ENCODE measurements around the gene SEC14L6.

Gene SEC14L6

GRCh38 chr22:30531651-30532608, 14.6 kb downstream of the SEC14L6 start:
- no peaks in the 10 kb centered on the region for H3K36me3 Mint-ChIP-seq (ENCODE audit: low read depth)
- H3K4me3 Mint-ChIP-seq = no peak overlapping the region
- no peaks in the 10 kb centered on the region for H3K27me3 Mint-ChIP-seq
- peaks cover 6% of the 10 kb centered on the region for H3K4me1 Mint-ChIP-seq
- DNase-seq (no peak), ATAC-seq (no peak)
- H3K9me3 Mint-ChIP-seq = no peaks in the 10 kb centered on the region
- no peak overlapping the region for H3K27ac Mint-ChIP-seq

GRCh38 chr22:30526656-30527055, 19.9 kb downstream of the SEC14L6 start:
- H3K27ac Mint-ChIP-seq = no peak overlapping the region
- H3K27me3 Mint-ChIP-seq = no peaks in the 10 kb centered on the region
- no peaks in the 10 kb centered on the region for H3K4me1 Mint-ChIP-seq
- DNase-seq (no peak), ATAC-seq (no peak)
- no peaks in the 10 kb centered on the region for H3K36me3 Mint-ChIP-seq (ENCODE audit: low read depth)
- H3K9me3 Mint-ChIP-seq = no peaks in the 10 kb centered on the region
- no peak overlapping the region for H3K4me3 Mint-ChIP-seq

GRCh38 chr22:30523646-30524489, 22.7 kb downstream of the SEC14L6 start:
- no peak for DNase-seq
- Mint-ChIP-seq H3K27me3 (no peaks in the 10 kb centered on the region), H3K27ac (no peak overlapping the region), H3K4me3 (no peak overlapping the region), H3K4me1 (no peaks in the 10 kb centered on the region), H3K36me3 (ENCODE audit: low read depth) (no peaks in the 10 kb centered on the region), H3K9me3 (no peaks in the 10 kb centered on the region)
- no peak for ATAC-seq

GRCh38 chr22:30521368-30522156, 25.0 kb downstream of the SEC14L6 start:
- DNase-seq (no peak), ATAC-seq (no peak)
- H3K27ac Mint-ChIP-seq = no peak overlapping the region
- no peaks in the 10 kb centered on the region for H3K4me1 Mint-ChIP-seq
- no peak overlapping the region for H3K4me3 Mint-ChIP-seq
- H3K36me3 Mint-ChIP-seq (ENCODE audit: low read depth) = no peaks in the 10 kb centered on the region
- H3K27me3 Mint-ChIP-seq = no peaks in the 10 kb centered on the region
- no peaks in the 10 kb centered on the region for H3K9me3 Mint-ChIP-seq

GRCh38 chr22:30519842-30520425, 26.6 kb downstream of the SEC14L6 start:
- Mint-ChIP-seq H3K27ac (no peak overlapping the region), H3K36me3 (ENCODE audit: low read depth) (no peaks in the 10 kb centered on the region), H3K27me3 (no peaks in the 10 kb centered on the region), H3K4me3 (no peak overlapping the region), H3K4me1 (no peaks in the 10 kb centered on the region), H3K9me3 (no peaks in the 10 kb centered on the region)
- ATAC-seq = no peak
- no peak for DNase-seq

- DNase-seq = no peak
- no peaks in the 10 kb centered on the region for H3K4me1 Mint-ChIP-seq
- H3K4me3 Mint-ChIP-seq = no peak overlapping the region
- no peak overlapping the region for H3K27ac Mint-ChIP-seq
- H3K36me3 Mint-ChIP-seq (ENCODE audit: low read depth) = no peaks in the 10 kb centered on the region
- no peaks in the 10 kb centered on the region for H3K27me3 Mint-ChIP-seq
- ATAC-seq = no peak
- no peaks in the 10 kb centered on the region for H3K9me3 Mint-ChIP-seq
Measured at GRCh38 chr22:30516731-30517130, 29.8 kb downstream of the SEC14L6 start.

GRCh38 chr22:30516273-30516672, 30.3 kb downstream of the SEC14L6 start:
- Mint-ChIP-seq H3K36me3 (ENCODE audit: low read depth) (no peaks in the 10 kb centered on the region), H3K27ac (no peak overlapping the region), H3K4me3 (no peak overlapping the region)

GRCh38 chr22:30514252-30514651, 32.3 kb downstream of the SEC14L6 start:
- Mint-ChIP-seq H3K4me1 (no peaks in the 10 kb centered on the region), H3K27me3 (no peaks in the 10 kb centered on the region), H3K36me3 (ENCODE audit: low read depth) (no peaks in the 10 kb centered on the region), H3K27ac (no peak overlapping the region), H3K4me3 (no peak overlapping the region), H3K9me3 (no peaks in the 10 kb centered on the region)
- DNase-seq (no peak), ATAC-seq (no peak)

More at GRCh38 chr22:30516273-30516672, 30.3 kb downstream of the SEC14L6 start:
- no peaks in the 10 kb centered on the region for H3K9me3 Mint-ChIP-seq
- DNase-seq (no peak), ATAC-seq (no peak)
- H3K27me3 Mint-ChIP-seq = no peaks in the 10 kb centered on the region
- H3K4me1 Mint-ChIP-seq = no peaks in the 10 kb centered on the region

- ATAC-seq (no peak), DNase-seq (no peak)
- Mint-ChIP-seq H3K27ac (no peak overlapping the region), H3K9me3 (no peaks in the 10 kb centered on the region), H3K36me3 (ENCODE audit: low read depth) (no peaks in the 10 kb centered on the region), H3K4me3 (no peak overlapping the region), H3K4me1 (no peaks in the 10 kb centered on the region), H3K27me3 (no peaks in the 10 kb centered on the region)
Measured at GRCh38 chr22:30513462-30513861, 33.1 kb downstream of the SEC14L6 start.

GRCh38 chr22:30511911-30512310, 34.6 kb downstream of the SEC14L6 start:
- DNase-seq (no peak), ATAC-seq (no peak)
- H3K9me3 Mint-ChIP-seq = no peaks in the 10 kb centered on the region
- H3K27me3 Mint-ChIP-seq = no peaks in the 10 kb centered on the region
- H3K36me3 Mint-ChIP-seq (ENCODE audit: low read depth) = no peaks in the 10 kb centered on the region
- H3K4me3 Mint-ChIP-seq = no peak overlapping the region
- no peak overlapping the region for H3K27ac Mint-ChIP-seq
- H3K4me1 Mint-ChIP-seq = no peaks in the 10 kb centered on the region

- H3K4me1 Mint-ChIP-seq = no peaks in the 10 kb centered on the region
- H3K9me3 Mint-ChIP-seq = no peaks in the 10 kb centered on the region
- H3K36me3 Mint-ChIP-seq (ENCODE audit: low read depth) = no peaks in the 10 kb centered on the region
- no peak for DNase-seq
- H3K4me3 Mint-ChIP-seq = no peak overlapping the region
- ATAC-seq = no peak
- H3K27me3 Mint-ChIP-seq = peaks cover 5% of the 10 kb centered on the region
- no peak overlapping the region for H3K27ac Mint-ChIP-seq
Measured at GRCh38 chr22:30511109-30511508, 35.4 kb downstream of the SEC14L6 start.

GRCh38 chr22:30508216-30508615, 38.3 kb downstream of the SEC14L6 start:
- H3K36me3 Mint-ChIP-seq (ENCODE audit: low read depth) = no peaks in the 10 kb centered on the region
- H3K27ac Mint-ChIP-seq = no peak overlapping the region
- no peak for DNase-seq
- H3K4me3 Mint-ChIP-seq = no peak overlapping the region
- peaks cover 25% of the 10 kb centered on the region for H3K27me3 Mint-ChIP-seq
- H3K9me3 Mint-ChIP-seq = no peaks in the 10 kb centered on the region
- ATAC-seq = no peak
- no peaks in the 10 kb centered on the region for H3K4me1 Mint-ChIP-seq

- DNase-seq (no peak), ATAC-seq (no peak)
- Mint-ChIP-seq H3K9me3 (no peaks in the 10 kb centered on the region), H3K27me3 (peaks cover 26% of the 10 kb centered on the region), H3K27ac (no peak overlapping the region), H3K4me3 (no peak overlapping the region), H3K4me1 (no peaks in the 10 kb centered on the region), H3K36me3 (ENCODE audit: low read depth) (no peaks in the 10 kb centered on the region)
Measured at GRCh38 chr22:30507670-30508069, 38.9 kb downstream of the SEC14L6 start.

GRCh38 chr22:30506507-30506968, 40.0 kb downstream of the SEC14L6 start:
- Mint-ChIP-seq H3K27ac (no peak overlapping the region), H3K9me3 (no peaks in the 10 kb centered on the region), H3K4me3 (no peak overlapping the region), H3K4me1 (no peaks in the 10 kb centered on the region), H3K36me3 (ENCODE audit: low read depth) (no peaks in the 10 kb centered on the region), H3K27me3 (peaks cover 31% of the 10 kb centered on the region)
- ATAC-seq (no peak), DNase-seq (no peak)

Measured in activated naive CD8-positive, alpha-beta T cell treated with anti-CD3 and anti-CD28 coated beads, Interleukin-2, amount 50 U/mL, for 24 hours (primary cell).